HG03432 (cell line): ENCODE results near the gene PABPN1L.
A peak's percentile ranks its signal among the peaks of the same experiment; 100 is the strongest.

Experiments used
- ATAC-seq: cut with Tn5 transposase; IDR thresholded peaks from one replicate; pipeline ENCODE4 v1.9.1; 2021; ENCODE audit warnings: mild to moderate bottlenecking, moderate library complexity; ENCODE audit not compliant: unreplicated experiment

Gene PABPN1L

GRCh38 chr16:88870608-88871348 is 4.3 kb upstream of the PABPN1L start:
- no peak for ATAC-seq

- ATAC-seq: no peak
Measured at GRCh38 chr16:88869673-88869980, 3.2 kb upstream of the PABPN1L start.

GRCh38 chr16:88868974-88869672 is 2.7 kb upstream of the PABPN1L start:
- ATAC-seq: no peak

GRCh38 chr16:88867581-88868246 is 1.3 kb upstream of the PABPN1L start:
- no peak for ATAC-seq

- no peak for ATAC-seq
Measured at GRCh38 chr16:88865742-88866141, 718 bp downstream of the PABPN1L start.

GRCh38 chr16:88865310-88865709 is 1.1 kb downstream of the PABPN1L start:
- ATAC-seq: no peak

- ATAC-seq: no peak
Measured at GRCh38 chr16:88864521-88864920, 1.9 kb downstream of the PABPN1L start.

GRCh38 chr16:88864099-88864498 is 2.4 kb downstream of the PABPN1L start:
- ATAC-seq: no peak

- no peak for ATAC-seq
Measured at GRCh38 chr16:88863426-88863825, 3.0 kb downstream of the PABPN1L start.

- ATAC-seq: no peak
Measured at GRCh38 chr16:88862968-88863367, 3.5 kb downstream of the PABPN1L start.

GRCh38 chr16:88861359-88861758 is 5.1 kb downstream of the PABPN1L start:
- ATAC-seq: no peak

GRCh38 chr16:88859381-88860091 is 6.9 kb downstream of the PABPN1L start:
- ATAC-seq: no peak

GRCh38 chr16:88857728-88858339 is 8.6 kb downstream of the PABPN1L start:
- ATAC-seq: peak; percentile 35

- ATAC-seq: peak; percentile 78
Measured at GRCh38 chr16:88856828-88857727, 9.4 kb downstream of the PABPN1L start, which contains the start of the genes GALNS and TRAPPC2L. Gene GALNS, minus strand, starts transcription at chr16:88856947. Its CDS starts 70 bp downstream, at chr16:88856877. Gene TRAPPC2L, plus strand, starts transcription at chr16:88857127. Its CDS starts 24 bp downstream, at chr16:88857151.

- ATAC-seq: no peak
Measured at GRCh38 chr16:88856122-88856827, 10.2 kb downstream of the PABPN1L start.

GRCh38 chr16:88855736-88856121 is 10.7 kb downstream of the PABPN1L start:
- ATAC-seq: no peak

- ATAC-seq: no peak
Measured at GRCh38 chr16:88855176-88855575, 11.3 kb downstream of the PABPN1L start.

GRCh38 chr16:88854306-88855111 is 12.0 kb downstream of the PABPN1L start:
- no peak for ATAC-seq
